ENCODE results near the gene ARSK.

- no peak for TF ChIP-seq CTCF (IDR thresholded peaks at IDR 0.05)
- TF ChIP-seq POLR2A (IDR thresholded peaks at IDR 0.05) = no peak
These were observed 26.7 kb downstream of the ARSK start for GRCh38 chr5:95581576-95581975.
